PC-9 (cell line): ENCODE data around the gene GET3. TPM values are rescaled to one million over a fixed set of nuclear protein-coding genes. Genes with fewer than 3 reads are reported as not detected.

Experiments used
- Bru-seq: library from RNA; stranded (reverse); fragments of 400-500 nt; gene quantifications from one replicate; lab custom pipeline; 2021; lab: Mats Ljungman, UMichigan
- BruChase-seq, 2 experiments: library from RNA; stranded (reverse); fragments of 400-500 nt; gene quantifications; one replicate each; lab custom pipeline; 2021; lab: Mats Ljungman, UMichigan
- BruUV-seq: library from RNA; stranded (reverse); fragments of 400-500 nt; replicated peaks from 2 replicates; lab custom pipeline; 2021; lab: Mats Ljungman, UMichigan
- CTCF ChIA-PET: fragments of 300-600 bp; sonication (Branson Sonifier 250); formaldehyde crosslinking; loops from one replicate; lab custom pipeline; 2022; ENCODE audit warnings: antibody characterized with exemption; lab: Charles Lee
- POLR2A ChIA-PET: fragments of 300-600 bp; sonication (Branson Sonifier 250); formaldehyde crosslinking; loops from one replicate; lab custom pipeline; 2022; ENCODE audit warnings: antibody characterized with exemption; ENCODE audit not compliant: unreplicated experiment; lab: Charles Lee
- DNase-seq, 2 experiments: peaks; one replicate each; pipeline versions ENCODE4 v3.0.0 to v3.0.0-alpha.2; 2015 to 2022; ENCODE audit warnings: mixed read lengths in 1 of 2
- H2AFZ ChIP-seq: fragments of 200-600 bp; sonication (generic); 2 replicates; pipeline ENCODE4 v1.8.1; 2017; ENCODE audit warnings: antibody characterized with exemption
- H3F3A ChIP-seq: fragments of 200-600 bp; sonication (generic); 2 replicates; pipeline ENCODE4 v1.8.1; 2017; ENCODE audit warnings: antibody characterized with exemption, mild to moderate bottlenecking, low read depth; ENCODE audit not compliant: insufficient read depth
- H3K27ac ChIP-seq: fragments of 200-600 bp; sonication (generic); 2 replicates; pipeline ENCODE4 v1.6.1; 2016; ENCODE audit warnings: mixed run types
- H3K27me3 ChIP-seq: fragments of 200-600 bp; sonication (generic); 2 replicates; pipeline ENCODE4 v1.6.1; 2016; ENCODE audit warnings: low read depth, mixed run types; ENCODE audit not compliant: insufficient read depth
- H3K36me3 ChIP-seq: fragments of 200-600 bp; sonication (generic); 2 replicates; pipeline ENCODE4 v1.6.1; 2016; ENCODE audit warnings: low read depth, mixed run types
- H3K4me1 ChIP-seq: fragments of 200-600 bp; sonication (generic); replicated peaks from 2 replicates; pipeline ENCODE4 v1.6.1; 2016; ENCODE audit warnings: mixed run types; ENCODE audit not compliant: insufficient read depth
- H3K4me2 ChIP-seq: fragments of 200-600 bp; sonication (generic); 2 replicates; pipeline ENCODE4 v1.6.1; 2017; ENCODE audit warnings: mixed run types
- H3K4me3 ChIP-seq: fragments of 200-600 bp; sonication (generic); 2 replicates; pipeline ENCODE4 v1.6.1; 2016; ENCODE audit warnings: mixed run types
- H3K79me2 ChIP-seq: fragments of 200-600 bp; sonication (generic); 2 replicates; pipeline ENCODE4 v1.6.1; 2017; ENCODE audit warnings: low read depth, mixed run types
- H3K9me2 ChIP-seq: fragments of 200-600 bp; sonication (generic); 2 replicates; pipeline ENCODE4 v1.8.1; 2017; ENCODE audit warnings: mild to moderate bottlenecking; ENCODE audit not compliant: insufficient read depth
- H3K9me3 ChIP-seq: fragments of 200-600 bp; sonication (generic); 2 replicates; pipeline ENCODE4 v1.8.1; 2016; ENCODE audit warnings: low read depth; ENCODE audit not compliant: insufficient read depth
- H4K20me1 ChIP-seq: fragments of 200-600 bp; sonication (generic); 2 replicates; pipeline ENCODE4 v1.8.1; 2017; ENCODE audit not compliant: insufficient read depth
- EZH2 ChIP-seq: fragments of 200-600 bp; sonication (generic); IDR thresholded peaks from 2 replicates; pipeline ENCODE4 v1.8.0; 2017; ENCODE audit warnings: antibody characterized with exemption, low read depth
- intact Hi-C: fragments of 100-400 bp; cut with micrococcal nuclease; formaldehyde crosslinking; loops from one replicate; pipeline ENCODE4 v1.10.0; 2022; ENCODE audit not compliant: unreplicated experiment
- long read RNA-seq: library from polyadenylated mRNA; stranded (forward); transcript quantifications from one replicate; pipeline ENCODE4 v2.0.0, GENCODE V29; 2022
- total RNA-seq: library from RNA; stranded (reverse); gene quantifications from 2 replicates; pipeline ENCODE4 v1.2.3, GENCODE V29; 2021
- TF ChIP-seq, protein P1 (sequence below): fragments of 200-600 bp; sonication (generic); conservative IDR thresholded peaks from 2 replicates; pipeline ENCODE4 v1.6.1; 2017; ENCODE audit warnings: mixed run types, antibody characterized with exemption, mild to moderate bottlenecking, moderate library complexity

Gene GET3
- 72.8 and 81.9 TPM in 2 replicates for total RNA-seq
- percentile 67 among the genes with signal in this experiment for Bru-seq, nascent RNA
- BruChase-seq, experiment 1, labeled RNA remaining after a 2-hour chase = percentile 68 among the genes with signal in this experiment
- BruChase-seq, experiment 2, labeled RNA remaining after a 6-hour chase = percentile 89 among the genes with signal in this experiment
- long read RNA-seq, transcript ASNA1-201 (7 exons, 1,280 nt) = major isoform, 173 of 189 reads
- long read RNA-seq, partial matches to known transcripts = 9 of 189 reads
- long read RNA-seq, other reads (novel, unspliced or antisense) = 7 of 189 reads

DNA sequence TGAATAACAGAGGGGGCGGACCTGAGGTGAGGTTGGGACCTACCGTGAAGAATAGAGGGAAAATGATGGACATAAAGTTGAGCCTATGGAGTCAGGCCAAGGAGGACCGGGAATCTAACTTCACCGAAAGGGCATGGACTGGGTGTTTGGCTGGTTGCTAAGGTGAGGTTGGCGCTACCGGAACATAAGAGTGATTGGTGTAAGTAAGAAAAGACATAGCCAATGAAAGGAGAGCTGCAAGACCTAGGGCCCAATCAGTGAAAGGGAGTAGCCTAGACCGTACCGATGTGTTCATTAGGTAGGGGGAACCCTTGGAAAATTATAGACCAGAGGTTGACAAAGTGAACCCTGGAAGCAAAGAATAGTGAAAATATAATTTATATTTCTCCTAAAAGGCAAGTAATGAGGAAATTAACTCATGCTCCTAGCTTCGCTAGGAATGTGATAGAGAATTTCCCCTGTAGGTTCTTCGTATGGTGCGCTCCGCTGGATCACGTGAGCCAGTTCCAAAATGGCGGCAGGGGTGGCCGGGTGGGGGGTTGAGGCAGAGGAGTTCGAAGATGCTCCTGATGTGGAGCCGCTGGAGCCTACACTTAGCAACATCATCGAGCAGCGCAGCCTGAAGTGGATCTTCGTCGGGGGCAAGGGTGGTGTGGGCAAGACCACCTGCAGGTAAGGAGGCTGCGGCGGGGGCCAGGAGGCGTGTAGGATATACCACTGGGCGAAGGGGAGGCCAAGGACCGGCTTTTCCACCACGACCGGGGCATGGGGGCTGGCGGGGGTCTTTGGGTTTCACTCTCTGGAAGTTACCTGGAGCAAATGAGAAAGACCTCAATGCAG, at the start of gene GET3:
TSS of gene GET3 (plus strand) at position 503 of the 840 bp plus-strand sequence. CDS start at position 512, 9 bp downstream.
- intact Hi-C loops = loop anchor here (1.0 kb wide), 2 partner anchors 38 to 56 kb away; partner anchors contain the start of genes DHPS and HOOK2
- Histone ChIP-seq H3K9me3 (no peaks in the 10 kb centered on the region), H3K79me2 (peaks cover 47% of the 10 kb centered on the region), H3K36me3 (peaks cover 15% of the 10 kb centered on the region), H3K4me1 (peaks cover 30% of the 10 kb centered on the region), H3K27ac (peak within 1 kb of the TSS; percentile 75), H2AFZ (peak within 1 kb of the TSS; percentile 78), H3K4me2 (peak within 1 kb of the TSS; percentile 92), H3K9me2 (no peaks in the 10 kb centered on the region), H3F3A (peaks cover 29% of the 10 kb centered on the region; the same call in 1 of the 2 replicates), H4K20me1 (peaks cover 18% of the 10 kb centered on the region), H3K27me3 (no peaks in the 10 kb centered on the region), H3K4me3 (peak within 1 kb of the TSS; percentile 64)
- DNase-seq = peak; percentile 94 to 100
- no TSS peak for BruUV-seq
- ChIA-PET POLR2A (interaction anchor here (0.5 to 0.7 kb wide), 4 partner anchors 14 to 53 kb away, joined by 3 to 11 read pairs (median 5); no protein-coding TSS in a partner anchor), CTCF (interaction anchor here (0.5 kb wide), 1 partner anchor 24 kb away, joined by 3 read pairs; no protein-coding TSS in a partner anchor)
- TF ChIP-seq EZH2 = no peak
- TF ChIP-seq, protein P1, sequence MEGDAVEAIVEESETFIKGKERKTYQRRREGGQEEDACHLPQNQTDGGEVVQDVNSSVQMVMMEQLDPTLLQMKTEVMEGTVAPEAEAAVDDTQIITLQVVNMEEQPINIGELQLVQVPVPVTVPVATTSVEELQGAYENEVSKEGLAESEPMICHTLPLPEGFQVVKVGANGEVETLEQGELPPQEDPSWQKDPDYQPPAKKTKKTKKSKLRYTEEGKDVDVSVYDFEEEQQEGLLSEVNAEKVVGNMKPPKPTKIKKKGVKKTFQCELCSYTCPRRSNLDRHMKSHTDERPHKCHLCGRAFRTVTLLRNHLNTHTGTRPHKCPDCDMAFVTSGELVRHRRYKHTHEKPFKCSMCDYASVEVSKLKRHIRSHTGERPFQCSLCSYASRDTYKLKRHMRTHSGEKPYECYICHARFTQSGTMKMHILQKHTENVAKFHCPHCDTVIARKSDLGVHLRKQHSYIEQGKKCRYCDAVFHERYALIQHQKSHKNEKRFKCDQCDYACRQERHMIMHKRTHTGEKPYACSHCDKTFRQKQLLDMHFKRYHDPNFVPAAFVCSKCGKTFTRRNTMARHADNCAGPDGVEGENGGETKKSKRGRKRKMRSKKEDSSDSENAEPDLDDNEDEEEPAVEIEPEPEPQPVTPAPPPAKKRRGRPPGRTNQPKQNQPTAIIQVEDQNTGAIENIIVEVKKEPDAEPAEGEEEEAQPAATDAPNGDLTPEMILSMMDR = no peak

DNA sequence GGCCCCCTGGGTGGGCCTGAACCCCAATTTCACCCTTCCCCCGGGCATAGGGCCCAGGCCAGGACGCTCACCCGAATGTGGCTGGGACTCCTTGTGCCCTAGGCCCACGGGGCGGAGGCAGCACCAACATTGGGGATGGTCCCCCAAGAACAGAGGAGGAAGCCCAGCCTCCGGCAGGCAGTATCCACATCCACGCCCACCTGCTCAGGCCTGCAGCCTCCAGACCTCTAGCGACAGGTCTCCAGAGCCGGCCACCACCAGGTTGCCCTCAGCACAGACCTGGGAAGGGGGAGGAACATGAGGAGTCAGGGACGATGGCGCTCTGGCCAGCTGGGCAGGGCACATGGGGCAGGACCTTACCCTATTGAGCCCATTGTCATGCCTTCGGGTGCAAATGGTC, 48.3 kb upstream of the GET3 start:
- Histone ChIP-seq H3K4me3 (no peak overlapping the region), H3K4me1 (no peaks in the 10 kb centered on the region), H3K79me2 (peaks cover 3% of the 10 kb centered on the region; the same call in 1 of the 2 replicates), H3F3A (peaks cover 18% of the 10 kb centered on the region), H3K4me2 (no peak overlapping the region), H4K20me1 (no peaks in the 10 kb centered on the region; the same call in 1 of the 2 replicates), H3K9me2 (no peaks in the 10 kb centered on the region), H3K27ac (no peak overlapping the region), H3K36me3 (no peaks in the 10 kb centered on the region), H3K9me3 (no peaks in the 10 kb centered on the region), H2AFZ (no peak overlapping the region), H3K27me3 (no peaks in the 10 kb centered on the region)
- ChIA-PET POLR2A (no interaction called here), CTCF (no interaction called here)
- TF ChIP-seq, protein P1 = no peak
- no peak for TF ChIP-seq EZH2
- no peak for DNase-seq
- no TSS peak for BruUV-seq
- intact Hi-C loops = no loop called here

DNA sequence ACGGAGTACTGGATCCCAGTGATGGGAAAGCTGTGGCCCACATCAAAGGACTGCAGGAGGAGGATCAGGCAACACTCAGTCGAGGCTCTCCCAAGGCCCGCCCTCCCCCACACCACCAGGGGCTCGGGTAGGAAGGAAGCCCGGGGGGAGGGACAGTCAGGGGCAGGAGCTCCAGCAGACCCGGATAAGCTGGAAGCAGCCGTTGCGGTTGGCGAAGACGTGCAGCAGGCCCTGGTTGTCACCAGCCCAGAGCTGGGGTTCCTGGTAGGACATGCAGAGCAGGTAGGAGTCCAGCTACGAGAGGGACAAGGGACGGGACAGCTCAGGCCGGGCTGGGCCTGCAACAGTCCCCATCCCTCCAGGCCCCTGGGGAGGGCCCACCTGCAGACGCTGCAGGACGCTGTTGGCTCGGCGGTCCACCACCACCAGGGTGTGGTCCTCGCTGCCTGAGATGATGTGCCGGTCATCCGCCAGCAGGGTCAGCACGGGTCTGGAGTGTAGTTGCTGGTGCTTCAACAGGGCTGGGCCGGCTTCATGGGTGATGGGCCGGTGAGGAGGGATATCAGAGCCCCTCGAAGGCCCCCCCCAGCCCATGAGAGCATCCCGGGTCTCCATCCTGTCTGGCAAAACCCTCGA, 47.6 kb upstream of the GET3 start:
- Histone ChIP-seq H4K20me1 (no peaks in the 10 kb centered on the region; the same call in 1 of the 2 replicates), H3K4me3 (no peak overlapping the region), H2AFZ (no peak overlapping the region), H3K9me2 (no peaks in the 10 kb centered on the region), H3K4me1 (no peaks in the 10 kb centered on the region), H3K4me2 (no peak overlapping the region), H3K27me3 (no peaks in the 10 kb centered on the region), H3K27ac (no peak overlapping the region), H3K79me2 (peaks cover 10% of the 10 kb centered on the region), H3K9me3 (no peaks in the 10 kb centered on the region), H3F3A (peaks cover 19% of the 10 kb centered on the region), H3K36me3 (no peaks in the 10 kb centered on the region)
- no TSS peak for BruUV-seq
- TF ChIP-seq, protein P1 = no peak
- TF ChIP-seq EZH2 = no peak
- ChIA-PET POLR2A (no interaction called here), CTCF (no interaction called here)
- intact Hi-C loops = no loop called here
- DNase-seq = no peak
